Activated gamma-delta T cell (primary cell): ENCODE results near the gene PEX5.
"Not testable (repeated sequence)": the region's sequence is repeated elsewhere in the genome, so short reads cannot be mapped to it uniquely, and the experiment has no call there.

Experiments
- DNase-seq: peaks from one replicate; lab custom pipeline; 2025; lab: John Stamatoyannopoulos, UW

The PEX5 gene

DNA sequence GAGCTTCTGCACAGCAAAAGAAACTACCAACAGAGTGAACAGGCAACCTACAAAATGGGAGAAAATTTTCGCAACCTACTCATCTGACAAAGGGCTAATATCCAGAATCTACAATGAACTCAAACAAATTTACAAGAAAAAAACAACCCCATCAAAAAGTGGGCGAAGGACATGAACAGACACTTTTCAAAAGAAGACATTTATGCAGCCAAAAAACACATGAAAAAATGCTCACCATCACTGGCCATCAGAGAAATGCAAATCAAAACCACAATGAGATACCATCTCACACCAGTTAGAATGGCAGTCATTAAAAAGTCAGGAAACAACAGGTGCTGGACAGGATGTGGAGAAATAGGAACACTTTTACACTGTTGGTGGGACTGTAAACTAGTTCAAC lies 24.3 kb downstream of the PEX5 start:
- DNase-seq = not testable (repeated sequence)

DNA sequence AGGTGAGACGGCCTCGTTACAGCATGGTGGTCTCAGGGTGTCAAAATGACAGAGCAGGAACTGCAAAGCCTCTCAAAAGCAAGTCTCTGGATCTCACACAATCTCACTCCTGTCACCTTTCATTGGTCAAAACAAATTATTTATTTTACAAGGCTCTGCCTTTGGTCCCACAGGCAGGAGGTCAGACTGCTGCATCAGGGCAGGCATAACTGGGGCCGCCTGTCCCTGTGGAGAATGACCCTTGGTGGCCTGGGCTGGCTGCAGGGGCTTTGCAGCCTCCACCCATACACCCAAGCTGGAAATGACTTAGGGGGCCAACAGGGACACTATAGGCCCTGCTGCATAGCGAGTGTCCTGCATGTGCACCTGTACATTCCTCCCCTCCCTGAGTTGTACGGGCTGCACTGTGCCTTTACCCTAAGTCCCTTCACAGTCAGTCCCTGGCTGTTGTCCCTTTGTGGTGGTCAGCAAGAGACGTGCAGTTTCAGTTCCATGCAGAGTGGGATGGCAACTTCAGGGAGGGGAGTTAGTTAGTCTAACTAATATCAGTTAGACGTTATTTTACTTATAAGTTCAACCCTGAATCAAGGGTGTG lies 28.1 kb downstream of the PEX5 start:
- no peak for DNase-seq

- DNase-seq = no peak
Measured at GRCh38 chr12:7219599-7220243, 30.2 kb downstream of the PEX5 start.

GRCh38 chr12:7221486-7221885 lies 32.0 kb downstream of the PEX5 start:
- no peak for DNase-seq

DNA sequence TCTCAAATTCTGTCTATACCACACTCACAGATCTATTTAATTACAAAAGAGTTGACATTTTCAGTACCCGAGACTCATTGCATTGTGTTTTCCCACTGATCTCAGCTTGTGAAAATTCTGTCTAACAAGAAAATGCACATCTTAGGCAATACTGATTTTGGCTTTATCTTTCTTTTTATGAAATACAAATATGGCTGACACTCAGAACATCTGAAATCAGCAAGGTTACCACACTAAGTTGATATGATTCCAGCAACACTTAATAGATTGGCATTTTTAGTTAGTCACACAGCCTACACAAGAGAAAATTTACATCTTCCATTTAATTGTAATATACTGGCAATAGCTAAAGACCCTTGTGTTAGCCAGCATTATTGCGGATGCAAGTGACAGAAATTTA lies 40.3 kb downstream of the PEX5 start:
- DNase-seq = no peak

- no peak for DNase-seq
Measured at GRCh38 chr12:7241404-7242005, 52.0 kb downstream of the PEX5 start.

- DNase-seq = no peak
Measured at GRCh38 chr12:7242176-7243101, 53.0 kb downstream of the PEX5 start.

DNA sequence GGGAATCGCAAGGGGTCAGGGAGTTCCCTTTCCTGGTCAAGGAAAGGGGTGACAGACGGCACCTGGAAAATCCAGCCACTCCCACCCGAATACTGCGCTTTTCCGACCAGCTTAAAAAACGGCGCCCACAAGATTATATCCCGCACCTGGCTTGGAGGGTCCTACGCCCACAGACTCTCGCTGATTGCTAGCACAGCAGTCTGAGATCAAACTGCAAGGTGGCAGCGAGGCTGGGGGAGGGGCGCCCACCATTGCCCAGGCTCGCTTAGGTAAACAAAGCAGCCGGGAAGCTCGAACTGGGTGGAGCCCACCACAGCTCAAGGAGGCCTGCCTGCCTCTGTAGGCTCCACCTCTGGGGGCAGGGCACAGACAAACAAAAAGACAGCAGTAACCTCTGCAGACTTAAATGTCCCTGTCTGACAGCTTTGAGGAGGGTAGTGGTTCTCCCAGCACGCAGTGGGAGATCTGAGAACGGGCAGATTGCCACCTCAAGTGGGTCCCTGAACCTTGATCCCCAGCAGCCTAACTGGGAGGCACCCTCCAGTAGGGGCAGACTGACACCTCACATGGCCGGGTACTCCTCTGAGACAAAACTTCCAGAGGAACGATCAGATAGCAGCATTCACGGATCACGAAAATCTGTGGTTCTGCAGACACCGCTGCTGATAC lies 62.0 kb downstream of the PEX5 start:
- not testable (repeated sequence) for DNase-seq

GRCh38 chr12:7259060-7259459 lies 69.6 kb downstream of the PEX5 start:
- DNase-seq = no peak
